Cardiac muscle cell (in vitro differentiated cells and primary cell): ENCODE measurements around the gene PDIA5. TPM values are rescaled to one million over a fixed set of nuclear protein-coding genes. Genes with fewer than 3 reads are reported as not detected.

Source experiments
- DNase-seq, 2 donors: peaks; one replicate each; pipeline versions ENCODE4 v3.0.0 to v3.0.0-alpha.2; 2010 to 2017; ENCODE audit warnings: low read depth in 1 of 2, low spot score in 1 of 2
- H3K27ac ChIP-seq: fragments of 200-600 bp; sonication (generic); 2 replicates; pipeline ENCODE4 v1.5.1; 2016
- H3K27me3 ChIP-seq: fragments of 200-600 bp; sonication (generic); 2 replicates; pipeline ENCODE4 v1.6.0; 2016; ENCODE audit warnings: control low read depth
- H3K36me3 ChIP-seq: fragments of 200-600 bp; sonication (generic); 2 replicates; pipeline ENCODE4 v1.5.1; 2016; ENCODE audit warnings: control low read depth
- H3K4me1 ChIP-seq: fragments of 200-600 bp; sonication (generic); 2 replicates; pipeline ENCODE4 v1.8.1; 2017; ENCODE audit warnings: low read depth, mild to moderate bottlenecking, mixed run types
- H3K4me3 ChIP-seq: fragments of 200-600 bp; sonication (generic); 2 replicates; pipeline ENCODE4 v1.5.1; 2016; ENCODE audit warnings: mild to moderate bottlenecking
- H3K9me3 ChIP-seq: fragments of 200-600 bp; sonication (generic); 2 replicates; pipeline ENCODE4 v1.5.1; 2017; ENCODE audit warnings: low read depth, mild to moderate bottlenecking, control low read depth
- polyA plus RNA-seq: library from polyadenylated mRNA; unstranded; fragments of >200 nt; fragmentation: Nextera tagmentation; extraction: Ambion mirVana; gene quantifications from 2 replicates; pipeline ENCODE4 v1.2.1, GENCODE V29; 2016
- total RNA-seq: library from RNA; depleted of rRNA; stranded (reverse); fragments of >200 nt; gene quantifications from 2 replicates; pipeline ENCODE4 v1.2.3, GENCODE V29; 2016
- TF ChIP-seq, protein P1 (sequence below): IDR thresholded peaks from 2 replicates; pipeline ENCODE4 v1.5.1; 2012; ENCODE audit warnings: low read depth, mild to moderate bottlenecking, low read length

PDIA5 gene
- total and polyA plus RNA-seq, 2 experiments from 2014 or later = 14.5 to 19.5 TPM

DNA sequence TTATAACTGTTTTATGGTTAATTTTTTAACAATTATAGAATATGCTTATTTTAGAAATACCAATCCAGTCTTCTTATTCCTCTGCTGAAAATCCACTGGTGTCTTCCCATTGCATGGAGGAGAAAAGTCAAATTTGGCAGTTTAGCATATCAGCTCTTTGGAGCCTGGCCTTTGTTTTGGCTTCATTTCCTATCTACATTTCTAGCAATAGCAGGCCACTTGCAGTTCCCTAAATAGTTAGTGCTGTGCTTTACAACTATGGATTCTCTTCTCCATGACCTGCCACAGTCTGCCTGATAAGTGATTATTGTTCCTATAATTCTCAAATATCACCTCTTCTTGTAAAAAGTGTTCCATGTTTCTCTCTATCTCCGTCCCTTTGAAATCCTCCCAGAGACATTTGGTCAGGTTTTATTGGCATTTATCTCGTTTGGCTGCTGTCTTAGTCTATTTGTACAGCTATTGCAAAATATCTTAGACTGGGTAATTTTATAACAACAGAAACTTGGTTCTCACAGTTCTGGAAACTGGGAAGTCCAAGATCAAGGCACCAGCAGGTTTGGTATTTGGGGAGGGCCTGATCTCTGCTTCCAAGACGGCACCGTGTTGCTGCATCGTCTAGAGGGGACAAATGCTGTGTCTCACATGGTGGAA lies 126.8 kb downstream of the PDIA5 start:
- H3K4me3 ChIP-seq = no peak overlapping the region
- no peaks in the 10 kb centered on the region for H3K36me3 ChIP-seq
- peaks cover 7% of the 10 kb centered on the region for H3K4me1 ChIP-seq
- no peaks in the 10 kb centered on the region for H3K27me3 ChIP-seq
- no peak overlapping the region for H3K27ac ChIP-seq
- TF ChIP-seq, protein P1, sequence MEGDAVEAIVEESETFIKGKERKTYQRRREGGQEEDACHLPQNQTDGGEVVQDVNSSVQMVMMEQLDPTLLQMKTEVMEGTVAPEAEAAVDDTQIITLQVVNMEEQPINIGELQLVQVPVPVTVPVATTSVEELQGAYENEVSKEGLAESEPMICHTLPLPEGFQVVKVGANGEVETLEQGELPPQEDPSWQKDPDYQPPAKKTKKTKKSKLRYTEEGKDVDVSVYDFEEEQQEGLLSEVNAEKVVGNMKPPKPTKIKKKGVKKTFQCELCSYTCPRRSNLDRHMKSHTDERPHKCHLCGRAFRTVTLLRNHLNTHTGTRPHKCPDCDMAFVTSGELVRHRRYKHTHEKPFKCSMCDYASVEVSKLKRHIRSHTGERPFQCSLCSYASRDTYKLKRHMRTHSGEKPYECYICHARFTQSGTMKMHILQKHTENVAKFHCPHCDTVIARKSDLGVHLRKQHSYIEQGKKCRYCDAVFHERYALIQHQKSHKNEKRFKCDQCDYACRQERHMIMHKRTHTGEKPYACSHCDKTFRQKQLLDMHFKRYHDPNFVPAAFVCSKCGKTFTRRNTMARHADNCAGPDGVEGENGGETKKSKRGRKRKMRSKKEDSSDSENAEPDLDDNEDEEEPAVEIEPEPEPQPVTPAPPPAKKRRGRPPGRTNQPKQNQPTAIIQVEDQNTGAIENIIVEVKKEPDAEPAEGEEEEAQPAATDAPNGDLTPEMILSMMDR = no peak
- DNase-seq = peak in 1 of 2 donors; percentile 9
- H3K9me3 ChIP-seq = no peaks in the 10 kb centered on the region

DNA sequence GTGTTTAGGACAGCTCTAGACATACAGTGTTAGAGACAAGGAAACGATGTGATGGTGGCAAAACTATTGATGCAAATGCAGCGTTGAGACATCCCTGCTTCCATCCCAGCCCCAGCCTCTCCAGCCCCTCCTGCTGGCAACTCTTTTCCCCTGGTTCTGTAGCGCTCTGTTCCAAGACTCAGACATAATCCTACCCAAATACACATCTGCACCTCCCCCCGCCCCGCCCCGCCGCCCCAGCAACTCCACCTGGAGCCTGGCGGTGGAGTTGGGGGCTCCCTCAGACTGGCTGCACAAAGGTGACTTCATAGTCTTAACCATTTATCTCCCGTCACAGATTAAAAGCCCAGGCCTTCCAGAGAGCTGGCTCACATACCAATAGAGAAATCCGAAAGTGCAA lies 127.7 kb downstream of the PDIA5 start:
- DNase-seq = peak; percentile 39 to 41
- H3K9me3 ChIP-seq = no peaks in the 10 kb centered on the region
- H3K4me3 ChIP-seq = no peak overlapping the region
- H3K27me3 ChIP-seq = no peaks in the 10 kb centered on the region
- H3K4me1 ChIP-seq = peaks cover 7% of the 10 kb centered on the region
- no peak overlapping the region for H3K27ac ChIP-seq
- TF ChIP-seq, protein P1 = peak; percentile 54
- no peaks in the 10 kb centered on the region for H3K36me3 ChIP-seq

DNA sequence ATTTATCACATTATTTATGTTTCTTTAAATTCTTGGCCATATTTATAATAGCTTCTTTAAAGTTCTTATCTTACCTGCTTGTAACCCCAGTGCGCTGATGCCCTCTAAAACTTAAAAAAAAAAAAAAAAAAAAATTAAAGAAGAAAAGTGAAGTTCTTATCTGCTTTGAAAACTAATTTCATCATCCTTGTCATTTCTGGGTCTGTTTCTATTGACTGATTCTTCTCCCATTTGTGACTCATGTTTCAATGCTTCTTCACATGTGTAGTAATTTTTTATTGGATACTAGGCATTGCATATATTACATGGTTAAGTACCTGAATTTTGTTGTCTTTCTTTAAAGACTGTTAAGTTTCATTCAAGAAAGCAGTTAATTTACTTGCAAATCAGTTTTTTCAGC lies 131.5 kb downstream of the PDIA5 start:
- Histone ChIP-seq H3K27ac (no peak overlapping the region), H3K4me3 (no peak overlapping the region), H3K36me3 (no peaks in the 10 kb centered on the region), H3K27me3 (no peaks in the 10 kb centered on the region), H3K4me1 (peaks cover 5% of the 10 kb centered on the region), H3K9me3 (no peaks in the 10 kb centered on the region)
- DNase-seq = no peak
- TF ChIP-seq, protein P1 = no peak

DNA sequence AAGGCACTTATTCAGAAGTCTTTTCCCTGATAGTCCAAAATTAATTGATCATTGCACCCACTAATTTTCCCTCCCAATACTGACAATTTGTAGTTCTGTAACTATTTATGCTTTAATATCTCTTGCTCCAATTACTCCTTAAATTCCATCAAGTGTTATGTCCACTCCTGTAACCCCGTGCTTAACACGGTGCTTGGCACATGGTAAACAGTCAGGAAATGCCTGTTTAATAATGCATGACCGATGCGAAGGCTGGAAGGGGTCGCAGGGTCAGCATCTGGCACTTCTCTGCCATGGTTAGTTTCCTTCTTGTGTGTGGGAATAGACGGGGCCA lies 134.4 kb downstream of the PDIA5 start:
- no peaks in the 10 kb centered on the region for H3K9me3 ChIP-seq
- no peak for DNase-seq
- no peaks in the 10 kb centered on the region for H3K4me1 ChIP-seq
- TF ChIP-seq, protein P1 = no peak
- peak overlapping the region; percentile 56 for H3K4me3 ChIP-seq
- no peaks in the 10 kb centered on the region for H3K27me3 ChIP-seq
- no peak overlapping the region for H3K27ac ChIP-seq
- H3K36me3 ChIP-seq = no peaks in the 10 kb centered on the region

DNA sequence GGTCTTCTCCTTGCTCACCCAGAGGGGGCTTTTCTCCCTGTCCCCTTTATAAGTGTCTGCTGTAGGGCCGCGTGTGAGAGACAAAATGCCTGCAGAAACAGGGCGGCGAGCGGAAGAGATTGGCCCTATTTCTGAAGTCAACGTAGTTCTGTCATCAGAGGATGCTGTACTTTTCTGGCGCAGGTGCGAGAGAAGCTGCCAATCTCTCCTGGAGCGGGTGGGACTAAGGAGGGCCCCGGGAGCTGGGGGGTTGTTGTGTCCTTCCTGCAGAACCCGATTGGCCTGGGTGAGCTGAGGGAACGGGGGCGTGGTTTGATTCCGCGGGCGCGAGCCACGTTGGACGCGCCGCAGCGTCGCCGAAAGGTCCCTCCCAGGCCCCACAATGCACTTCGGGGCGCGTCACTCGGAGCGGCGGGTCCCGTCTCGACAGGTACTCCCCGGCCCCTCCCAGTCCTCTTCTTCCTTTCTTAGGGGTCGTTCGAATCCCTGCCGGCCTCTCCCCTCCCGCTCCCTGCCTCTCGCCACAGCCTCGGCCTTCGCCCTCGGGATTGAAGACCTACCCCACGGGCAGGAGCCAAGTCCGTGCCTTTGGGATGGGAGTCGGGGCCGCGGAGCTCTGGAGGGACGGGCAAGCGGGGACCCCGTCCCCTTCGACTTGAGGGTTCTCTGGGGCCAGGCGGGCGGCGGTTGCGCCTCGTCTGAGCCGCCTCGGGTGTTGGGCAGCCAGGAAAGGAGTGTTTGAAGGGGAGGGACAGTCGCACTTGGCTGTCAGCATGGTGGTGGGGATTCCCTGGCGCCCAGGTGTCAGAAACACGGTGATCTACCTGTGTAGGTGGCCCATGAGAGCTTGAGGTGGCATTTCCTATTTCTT lies 135.0 kb downstream of the PDIA5 start, which contains the start of gene SEC22A:
Gene SEC22A (plus strand): TSS at position 387 of the 871 bp plus-strand sequence. CDS start 7,275 bp downstream, outside the sequence.
- Histone ChIP-seq H3K4me1 (no peaks in the 10 kb centered on the region), H3K27ac (peak within 1 kb of the TSS; percentile 36), H3K9me3 (no peaks in the 10 kb centered on the region), H3K36me3 (no peaks in the 10 kb centered on the region), H3K4me3 (peak within 1 kb of the TSS; percentile 56), H3K27me3 (no peaks in the 10 kb centered on the region)
- TF ChIP-seq, protein P1 = no peak
- peak; percentile 94 to 96 for DNase-seq
